Activated CD8-positive, alpha-beta T cell treated with anti-CD3 and anti-CD28 coated beads for 36 hours (primary cell): Measurements from ENCODE around the gene KCNS3. TPM values are rescaled to one million over a fixed set of nuclear protein-coding genes. Genes with fewer than 3 reads are reported as not detected.

ENCODE experiments used
- ATAC-seq: fragments of 200-7000 bp; cut with Tn5 transposase; one replicate; pipeline ENCODE4 v1.10.0; 2021; ENCODE audit warnings: mild to moderate bottlenecking, moderate library complexity
- CTCF ChIA-PET: fragments of 350-600 bp; sonication (Branson Sonifier 250); formaldehyde crosslinking; loops from one replicate; lab custom pipeline; 2021; ENCODE audit warnings: antibody characterized with exemption; lab: Charles Lee
- POLR2A ChIA-PET: fragments of 350-600 bp; sonication (Branson Sonifier 250); formaldehyde crosslinking; loops from one replicate; lab custom pipeline; 2021; ENCODE audit warnings: antibody characterized with exemption; lab: Charles Lee
- DNase-seq: peaks from one replicate; pipeline ENCODE4 v3.0.0-alpha.2; 2020
- H3K27ac Mint-ChIP-seq: one replicate; pipeline ENCODE4 v1.8.0; 2021; ENCODE audit warnings: mild to moderate bottlenecking, mixed read lengths
- H3K27me3 Mint-ChIP-seq: one replicate; pipeline ENCODE4 v1.8.0; 2021; ENCODE audit warnings: mixed read lengths
- H3K36me3 Mint-ChIP-seq: one replicate; pipeline ENCODE4 v1.8.0; 2021; ENCODE audit warnings: low read depth, mixed read lengths
- H3K4me1 Mint-ChIP-seq: one replicate; pipeline ENCODE4 v1.8.0; 2021; ENCODE audit warnings: low read depth, mixed read lengths
- H3K4me3 Mint-ChIP-seq: one replicate; pipeline ENCODE4 v1.8.0; 2021; ENCODE audit warnings: mild to moderate bottlenecking, moderate library complexity, mixed read lengths
- H3K9me3 Mint-ChIP-seq: one replicate; pipeline ENCODE4 v1.8.0; 2021; ENCODE audit warnings: mixed read lengths
- intact Hi-C: fragments of 100-400 bp; cut with micrococcal nuclease; formaldehyde crosslinking; loops from one replicate; pipeline ENCODE4 v1.10.0; 2022
- total RNA-seq, 2 experiments: library from RNA; stranded (reverse); gene quantifications; one replicate each; pipeline ENCODE4 v1.2.3, GENCODE V29; 2021
- TF ChIP-seq, protein P1 (sequence below): fragments of 200-600 bp; IDR thresholded peaks from one replicate; pipeline ENCODE4 v1.8.0; 2022; ENCODE audit warnings: antibody characterized with exemption, mild to moderate bottlenecking

KCNS3 gene, protein sequence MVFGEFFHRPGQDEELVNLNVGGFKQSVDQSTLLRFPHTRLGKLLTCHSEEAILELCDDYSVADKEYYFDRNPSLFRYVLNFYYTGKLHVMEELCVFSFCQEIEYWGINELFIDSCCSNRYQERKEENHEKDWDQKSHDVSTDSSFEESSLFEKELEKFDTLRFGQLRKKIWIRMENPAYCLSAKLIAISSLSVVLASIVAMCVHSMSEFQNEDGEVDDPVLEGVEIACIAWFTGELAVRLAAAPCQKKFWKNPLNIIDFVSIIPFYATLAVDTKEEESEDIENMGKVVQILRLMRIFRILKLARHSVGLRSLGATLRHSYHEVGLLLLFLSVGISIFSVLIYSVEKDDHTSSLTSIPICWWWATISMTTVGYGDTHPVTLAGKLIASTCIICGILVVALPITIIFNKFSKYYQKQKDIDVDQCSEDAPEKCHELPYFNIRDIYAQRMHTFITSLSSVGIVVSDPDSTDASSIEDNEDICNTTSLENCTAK
- not detected for total RNA-seq

DNA sequence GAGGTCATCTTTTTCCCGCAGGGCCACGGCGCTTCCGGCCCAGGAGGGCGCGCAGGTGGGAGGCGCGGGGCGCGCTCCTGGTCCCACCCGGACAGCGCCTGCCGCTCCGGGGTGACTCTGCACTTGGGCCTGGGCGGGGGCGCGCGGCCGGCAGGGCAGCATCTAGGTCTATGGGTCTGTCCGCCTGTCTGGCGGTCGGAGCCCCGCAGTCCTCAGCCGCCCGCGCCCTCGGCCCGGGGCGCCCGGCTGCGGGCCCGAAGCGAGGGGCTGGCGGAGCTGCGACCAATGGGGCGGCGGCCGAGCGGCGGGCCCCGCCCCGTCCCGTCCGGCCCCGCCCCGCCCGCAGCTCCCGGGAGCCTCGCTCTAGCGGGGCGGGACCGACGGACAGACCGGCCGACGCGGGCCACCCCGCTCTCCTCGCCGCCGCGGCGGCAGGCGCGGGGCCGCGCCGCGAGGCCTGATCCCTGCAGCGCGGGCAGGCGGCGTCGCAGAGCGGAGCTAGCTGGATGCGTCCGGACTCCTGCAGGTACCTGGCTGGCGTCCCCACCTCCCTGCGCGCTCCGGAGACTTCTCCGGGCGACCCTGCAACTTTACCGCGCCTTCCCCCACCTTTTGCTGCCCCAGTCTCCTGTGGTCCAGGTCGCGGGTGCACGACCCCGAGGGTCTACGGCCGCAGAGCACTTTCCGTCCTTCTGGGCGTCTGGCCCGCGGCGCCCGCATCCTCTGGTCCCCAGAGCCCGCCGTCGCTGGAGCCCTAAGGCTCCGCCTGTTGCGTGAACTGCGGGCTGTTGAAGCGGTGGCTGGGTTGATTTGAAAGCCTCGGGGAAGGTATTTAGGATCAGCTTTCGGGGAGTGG lies at the start of gene KCNS3:
Gene KCNS3, plus strand, starts transcription at position 387 of the 856 bp plus-strand sequence. CDS start 52,342 bp downstream, outside the sequence.
- CTCF ChIA-PET, result no interaction called here
- TF ChIP-seq, protein P1, sequence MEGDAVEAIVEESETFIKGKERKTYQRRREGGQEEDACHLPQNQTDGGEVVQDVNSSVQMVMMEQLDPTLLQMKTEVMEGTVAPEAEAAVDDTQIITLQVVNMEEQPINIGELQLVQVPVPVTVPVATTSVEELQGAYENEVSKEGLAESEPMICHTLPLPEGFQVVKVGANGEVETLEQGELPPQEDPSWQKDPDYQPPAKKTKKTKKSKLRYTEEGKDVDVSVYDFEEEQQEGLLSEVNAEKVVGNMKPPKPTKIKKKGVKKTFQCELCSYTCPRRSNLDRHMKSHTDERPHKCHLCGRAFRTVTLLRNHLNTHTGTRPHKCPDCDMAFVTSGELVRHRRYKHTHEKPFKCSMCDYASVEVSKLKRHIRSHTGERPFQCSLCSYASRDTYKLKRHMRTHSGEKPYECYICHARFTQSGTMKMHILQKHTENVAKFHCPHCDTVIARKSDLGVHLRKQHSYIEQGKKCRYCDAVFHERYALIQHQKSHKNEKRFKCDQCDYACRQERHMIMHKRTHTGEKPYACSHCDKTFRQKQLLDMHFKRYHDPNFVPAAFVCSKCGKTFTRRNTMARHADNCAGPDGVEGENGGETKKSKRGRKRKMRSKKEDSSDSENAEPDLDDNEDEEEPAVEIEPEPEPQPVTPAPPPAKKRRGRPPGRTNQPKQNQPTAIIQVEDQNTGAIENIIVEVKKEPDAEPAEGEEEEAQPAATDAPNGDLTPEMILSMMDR, result no peak
- Mint-ChIP-seq H3K9me3 (peaks cover 2% of the 10 kb centered on the region), H3K27ac (no peak within 1 kb of the TSS), H3K36me3 (no peaks in the 10 kb centered on the region), H3K27me3 (peaks cover 64% of the 10 kb centered on the region), H3K4me1 (peaks cover 13% of the 10 kb centered on the region), H3K4me3 (peak within 1 kb of the TSS; percentile 65)
- peak; percentile 6 for DNase-seq
- intact Hi-C loops, result no loop called here
- POLR2A ChIA-PET, result no interaction called here
- ATAC-seq, result peak; percentile 83

DNA sequence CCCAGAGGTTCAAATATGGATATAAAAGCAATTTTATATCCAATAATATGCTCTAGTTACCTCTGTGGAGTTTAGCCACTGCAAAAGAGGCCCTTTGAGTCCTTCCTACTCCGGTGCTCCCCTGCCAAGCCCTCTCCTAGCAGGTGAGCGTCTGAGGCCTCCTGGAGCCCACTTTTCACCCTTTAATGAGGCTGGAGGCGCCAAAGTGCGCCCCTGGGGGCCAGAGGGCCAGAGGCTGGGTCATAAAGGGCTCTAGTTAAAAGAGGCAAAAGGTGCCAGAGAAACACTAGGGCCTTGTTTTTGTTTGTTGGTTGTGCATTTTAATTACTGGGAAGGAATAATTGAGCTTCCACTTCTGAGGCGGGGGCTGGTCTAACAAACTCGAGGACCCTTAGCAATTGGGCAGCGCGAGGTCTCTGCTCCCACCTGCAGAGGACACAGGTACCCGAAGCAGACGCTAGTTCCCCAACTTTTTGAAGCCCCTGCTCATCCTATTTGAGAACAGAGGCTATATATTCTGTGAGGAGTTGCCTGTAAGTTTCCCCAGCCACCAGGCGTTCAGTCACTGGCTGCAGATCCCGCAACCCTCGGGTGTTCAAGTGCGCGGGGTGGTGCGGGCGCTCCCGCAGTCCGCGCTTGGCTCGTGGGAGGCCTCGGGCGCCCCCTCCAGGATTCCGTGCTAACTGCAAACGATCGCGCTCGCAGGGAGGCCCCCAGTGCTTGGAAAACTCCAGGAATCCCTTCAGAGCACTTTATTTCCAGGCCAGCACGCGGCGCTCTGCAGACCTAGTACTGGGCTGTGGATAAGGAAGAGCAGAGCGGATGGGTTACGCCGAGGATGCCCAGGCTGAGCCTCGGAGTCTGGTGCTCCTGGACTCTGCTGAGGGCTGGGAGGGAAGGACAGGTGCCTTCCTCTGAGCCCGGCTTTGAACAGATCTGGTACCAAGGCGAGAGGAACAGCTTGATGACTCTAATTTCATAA lies 48.1 kb upstream of the KCNS3 start:
- intact Hi-C loops, result no loop called here
- H3K27me3 Mint-ChIP-seq, result peaks cover 33% of the 10 kb centered on the region
- POLR2A ChIA-PET, result no interaction called here
- CTCF ChIA-PET, result interaction anchor here (0.7 to 2.3 kb wide), 9 partner anchors 10 to 113 kb away, joined by 3 to 11 read pairs (median 3); no protein-coding TSS in a partner anchor
- H3K4me3 Mint-ChIP-seq, result no peak overlapping the region
- H3K4me1 Mint-ChIP-seq, result peaks cover 2% of the 10 kb centered on the region
- H3K27ac Mint-ChIP-seq, result no peak overlapping the region
- TF ChIP-seq, protein P1, result peak; percentile 88
- H3K36me3 Mint-ChIP-seq, result no peaks in the 10 kb centered on the region
- no peaks in the 10 kb centered on the region for H3K9me3 Mint-ChIP-seq
- ATAC-seq (peak; percentile 81), DNase-seq (peak; percentile 58)

DNA sequence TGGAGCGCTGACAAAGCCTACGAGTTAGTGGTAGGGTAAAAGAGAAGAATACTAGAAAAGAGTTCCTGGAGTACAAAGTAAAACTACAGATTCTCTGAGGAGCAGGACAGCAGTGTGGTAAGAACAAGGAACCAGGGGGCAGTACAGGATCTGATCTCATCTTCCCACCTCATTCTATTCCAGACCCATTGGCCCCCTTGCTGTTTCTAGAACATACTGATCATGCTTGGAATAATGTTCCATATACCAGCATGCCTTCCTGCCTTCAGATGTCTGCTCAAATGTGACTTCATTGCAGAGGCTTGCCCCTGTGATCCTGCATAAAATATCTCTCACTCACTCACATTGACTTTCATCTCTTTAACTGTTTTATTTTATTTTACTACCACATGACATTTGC lies 43.0 kb upstream of the KCNS3 start:
- TF ChIP-seq, protein P1, result no peak
- intact Hi-C loops, result no loop called here
- ChIA-PET POLR2A (no interaction called here), CTCF (no interaction called here)
- peaks cover 20% of the 10 kb centered on the region for H3K27me3 Mint-ChIP-seq
- H3K4me1 Mint-ChIP-seq, result peaks cover 2% of the 10 kb centered on the region
- no peaks in the 10 kb centered on the region for H3K9me3 Mint-ChIP-seq
- ATAC-seq (no peak), DNase-seq (no peak)
- H3K4me3 Mint-ChIP-seq, result no peak overlapping the region
- no peak overlapping the region for H3K27ac Mint-ChIP-seq
- no peaks in the 10 kb centered on the region for H3K36me3 Mint-ChIP-seq

DNA sequence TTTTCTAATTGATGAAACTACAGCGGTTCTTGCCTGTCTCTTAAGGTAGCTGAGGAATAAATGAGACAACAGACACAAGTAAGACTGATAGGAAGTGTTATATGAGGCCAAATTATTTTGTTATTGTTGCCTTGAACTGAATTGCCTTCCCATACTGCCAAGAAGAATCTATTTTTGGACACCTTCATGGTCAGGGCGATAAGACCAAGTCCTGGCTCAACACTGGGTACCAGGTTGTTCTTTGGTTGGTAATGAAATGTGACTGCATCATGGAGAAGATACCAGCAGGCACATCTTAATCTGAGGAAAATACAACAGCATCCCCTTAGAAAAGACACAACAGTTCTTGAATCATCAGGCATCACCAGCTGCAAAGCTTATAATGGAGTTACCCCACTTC lies 38.5 kb upstream of the KCNS3 start:
- DNase-seq (no peak), ATAC-seq (no peak)
- TF ChIP-seq, protein P1, result no peak
- intact Hi-C loops, result no loop called here
- H3K27ac Mint-ChIP-seq, result no peak overlapping the region
- POLR2A ChIA-PET, result no interaction called here
- H3K4me3 Mint-ChIP-seq, result no peak overlapping the region
- CTCF ChIA-PET, result interaction anchor here (1.2 kb wide), 1 partner anchor 310 kb away, joined by 3 read pairs; no protein-coding TSS in a partner anchor
- H3K4me1 Mint-ChIP-seq, result no peaks in the 10 kb centered on the region
- H3K9me3 Mint-ChIP-seq, result no peaks in the 10 kb centered on the region
- peaks cover 5% of the 10 kb centered on the region for H3K27me3 Mint-ChIP-seq
- no peaks in the 10 kb centered on the region for H3K36me3 Mint-ChIP-seq
